Activated CD8-positive, alpha-beta memory T cell treated with anti-CD3 and anti-CD28 coated beads, Interleukin-2, amount 50 U/mL, for 48 hours (primary cell): ENCODE results near the gene PIK3IP1.
"Not testable (repeated sequence)": the region's sequence is repeated elsewhere in the genome, so short reads cannot be mapped to it uniquely, and the experiment has no call there.

Experiments used
- DNase-seq: peaks from one replicate; pipeline ENCODE4 v3.0.0-alpha.2; 2020

Gene PIK3IP1

GRCh38 chr22:31247726-31248125 lies 44.6 kb downstream of the PIK3IP1 start:
- DNase-seq, result no peak

DNA sequence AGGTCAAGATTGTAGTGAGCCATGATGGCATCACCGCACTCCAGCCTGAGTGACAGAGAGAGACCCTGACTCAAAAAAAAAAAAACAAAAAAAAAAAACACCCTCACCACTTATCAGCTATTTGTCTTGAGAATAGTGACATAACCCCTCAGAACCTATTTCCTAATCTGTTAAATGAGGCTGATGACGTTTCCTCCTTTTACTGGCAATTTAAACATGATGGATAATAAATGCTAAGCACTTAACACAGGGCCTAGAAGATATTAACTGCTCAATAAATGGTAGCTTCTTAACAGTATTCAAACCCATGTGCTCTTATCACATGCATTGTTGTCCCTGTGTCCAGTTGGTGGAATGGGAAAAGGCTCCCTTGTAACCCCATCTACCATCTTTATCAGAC lies 45.6 kb downstream of the PIK3IP1 start:
- no peak for DNase-seq

- not testable (repeated sequence) for DNase-seq
Observed at GRCh38 chr22:31245998-31246397, 46.3 kb downstream of the PIK3IP1 start.

- DNase-seq, result no peak
Observed at GRCh38 chr22:31244943-31245451, 47.3 kb downstream of the PIK3IP1 start.

DNA sequence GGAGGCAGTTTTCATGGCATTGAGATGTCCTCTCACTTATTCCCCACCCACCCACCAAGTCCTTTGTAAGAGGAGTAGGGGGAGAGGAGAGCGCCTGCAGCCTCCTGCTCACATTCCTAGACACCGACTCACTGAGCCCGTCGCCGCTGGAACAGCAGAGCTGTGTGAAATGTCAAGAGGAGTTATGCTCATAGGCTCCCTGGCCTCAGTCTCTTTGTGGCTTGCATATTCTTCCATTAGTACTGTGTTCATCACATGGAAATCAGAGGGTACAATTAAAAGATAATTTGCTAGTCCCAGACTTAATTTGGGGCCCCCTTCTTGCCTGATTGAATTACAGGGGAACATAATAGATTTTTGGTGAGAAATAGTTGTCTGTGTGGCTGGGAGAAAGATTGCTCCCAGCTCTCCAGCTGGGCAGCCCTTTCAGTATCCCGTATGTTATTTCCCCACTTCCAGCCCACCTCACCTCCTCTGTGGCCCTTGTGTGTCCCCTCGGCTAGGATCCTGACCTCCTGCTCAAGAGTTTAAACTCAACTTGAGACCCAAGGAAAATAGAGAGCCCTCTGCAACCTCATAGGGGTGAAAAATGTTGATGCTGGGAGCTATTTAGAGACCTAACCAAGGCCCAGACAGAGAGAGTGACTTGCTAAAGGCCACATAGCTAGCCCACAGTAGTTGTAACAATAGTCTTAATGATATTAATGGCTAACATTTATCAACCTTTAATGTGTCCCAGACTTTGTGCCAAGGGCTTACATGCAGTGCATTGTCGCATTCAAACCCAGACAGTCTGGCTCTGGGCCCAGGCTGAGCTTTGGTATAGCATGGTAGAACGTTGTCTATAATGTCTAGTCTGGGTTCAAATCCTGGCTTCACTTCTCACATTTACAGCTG lies 48.0 kb downstream of the PIK3IP1 start:
- DNase-seq, result no peak

DNA sequence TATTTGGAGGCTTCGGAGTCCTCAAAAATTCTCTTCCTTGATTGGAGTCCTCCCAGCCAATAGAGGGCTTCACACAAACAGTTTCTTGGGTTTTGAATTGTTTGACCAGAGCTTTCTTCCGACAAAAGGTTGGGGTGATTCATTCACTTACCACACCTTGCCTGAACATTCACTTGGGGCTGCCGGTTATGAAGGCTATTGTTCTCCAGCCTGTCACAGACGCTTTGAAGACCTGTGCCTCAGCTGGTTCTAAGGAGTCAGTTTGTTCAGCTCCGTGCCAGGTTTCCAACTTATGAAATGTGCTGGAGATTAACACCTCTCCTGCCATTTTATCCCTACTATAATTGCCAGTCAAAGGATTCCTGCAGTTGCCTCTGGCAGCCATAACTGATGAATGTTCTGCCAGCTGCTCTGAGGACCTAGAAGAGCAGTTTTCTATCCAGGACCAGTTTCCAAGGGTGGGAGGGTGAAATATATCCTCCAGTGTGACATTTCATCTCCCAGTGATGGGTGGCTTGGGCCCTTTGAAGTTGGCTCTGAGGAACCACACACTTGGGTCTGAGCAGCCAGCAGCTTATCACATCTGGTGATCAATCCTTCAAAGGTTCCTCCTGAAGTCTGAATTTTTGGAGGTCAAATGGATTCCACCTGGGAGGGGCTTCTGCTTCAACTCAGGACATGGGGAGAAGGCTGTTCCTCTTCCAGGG lies 48.8 kb downstream of the PIK3IP1 start:
- no peak for DNase-seq

DNA sequence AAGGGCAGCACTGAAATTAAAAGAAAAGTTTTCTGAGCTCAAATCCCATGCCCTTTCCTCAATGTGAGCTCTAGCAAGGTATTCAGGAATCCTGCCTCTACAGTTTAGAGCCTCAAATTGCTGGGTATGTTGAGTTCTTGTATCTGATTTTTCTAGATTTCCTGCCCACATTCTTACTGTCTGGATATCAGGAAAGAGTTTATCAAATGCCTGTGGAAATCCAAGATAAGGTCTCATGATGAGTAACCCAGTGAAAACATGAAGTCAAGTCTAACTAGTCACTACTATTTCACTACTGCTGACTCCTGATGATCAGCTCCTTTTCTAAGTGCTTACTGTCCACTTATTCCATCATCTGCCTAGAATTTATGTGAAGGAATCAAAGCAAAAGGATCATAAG lies 50.4 kb downstream of the PIK3IP1 start:
- DNase-seq, result no peak

DNA sequence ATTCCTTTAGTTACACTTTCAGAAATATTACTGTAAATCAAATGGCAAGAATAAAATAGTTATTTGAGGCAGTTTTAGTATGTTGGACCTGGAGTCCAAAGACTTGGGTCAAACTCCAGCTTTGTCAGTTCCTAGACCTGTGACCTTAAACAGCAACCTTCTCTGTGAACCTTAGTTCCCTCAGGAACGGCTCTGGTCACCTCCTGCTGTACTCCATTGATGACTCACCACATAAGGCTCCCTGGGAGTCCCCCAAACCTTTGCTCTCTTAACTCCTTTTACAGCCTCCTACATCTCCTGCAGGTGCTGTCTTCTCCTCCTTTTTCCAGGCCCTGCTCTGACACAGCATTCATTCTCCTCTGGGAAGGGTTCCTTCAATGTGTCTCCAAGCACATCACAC lies 51.1 kb downstream of the PIK3IP1 start:
- DNase-seq, result no peak

GRCh38 chr22:31239771-31240370 lies 52.4 kb downstream of the PIK3IP1 start:
- no peak for DNase-seq

- DNase-seq, result no peak
Observed at GRCh38 chr22:31238057-31238456, 54.2 kb downstream of the PIK3IP1 start.

DNA sequence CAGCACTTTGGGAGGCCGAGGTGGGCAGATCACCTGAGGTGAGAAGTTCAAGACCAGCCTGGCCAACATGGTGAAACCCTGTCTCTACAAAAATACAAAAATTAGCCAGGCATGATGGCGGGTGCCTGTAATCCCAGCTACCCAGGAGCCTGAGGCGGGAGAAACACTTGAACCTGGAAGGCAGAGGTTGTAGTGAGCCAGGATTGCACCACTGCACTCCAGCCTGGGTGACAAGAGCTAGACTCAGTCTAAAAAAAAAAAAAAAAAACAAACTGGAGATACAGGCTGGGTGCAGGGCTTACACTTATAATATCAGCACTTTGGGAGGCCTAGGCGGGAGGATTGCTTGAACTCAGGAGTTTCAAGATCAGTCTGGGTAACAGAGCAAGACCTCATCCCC lies 56.2 kb downstream of the PIK3IP1 start:
- DNase-seq, result not testable (repeated sequence)

DNA sequence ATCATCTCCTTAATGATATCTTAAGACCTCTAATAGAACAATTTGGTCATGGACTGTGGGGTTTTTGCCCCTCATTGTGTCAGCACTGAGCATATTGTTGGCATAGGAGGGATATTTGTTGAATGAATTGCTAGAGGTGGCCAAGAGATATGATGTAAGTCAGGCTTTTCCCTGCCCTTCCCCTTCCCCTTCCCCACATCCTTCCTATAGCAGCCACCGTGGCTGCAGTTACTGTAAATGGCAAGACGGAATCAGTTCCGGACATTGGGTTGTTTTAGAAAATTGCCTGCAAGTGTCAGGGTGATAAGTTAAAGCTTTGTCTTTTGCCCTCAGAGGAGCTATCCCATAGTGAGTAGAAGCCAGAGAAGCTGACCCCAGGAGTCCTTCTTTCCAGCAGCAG lies 57.2 kb downstream of the PIK3IP1 start:
- DNase-seq, result no peak

DNA sequence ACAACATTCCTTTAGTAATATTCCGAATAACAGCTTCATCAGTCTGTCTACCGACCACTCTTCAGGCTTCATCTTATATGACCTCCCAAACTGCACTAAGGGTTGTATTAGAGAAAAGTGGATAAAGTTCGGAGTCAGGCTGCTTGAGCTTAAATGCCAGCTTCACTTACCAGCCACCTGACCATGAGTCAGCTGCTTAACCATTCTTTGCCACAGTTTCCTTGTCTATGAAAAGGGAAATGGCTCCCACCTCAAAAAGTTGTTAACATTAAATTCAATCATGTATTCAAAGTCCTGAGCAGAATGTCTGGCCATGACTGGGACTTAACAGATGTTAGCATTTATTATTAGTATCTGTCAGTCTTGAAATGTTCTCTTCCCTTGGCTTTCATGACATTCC lies 59.3 kb downstream of the PIK3IP1 start:
- DNase-seq, result no peak
